GM12873 (cell line): ENCODE results near the gene THAP2.

Experiments
- TF ChIP-seq, protein P1 (sequence below): IDR thresholded peaks from 2 replicates; pipeline ENCODE4 v1.5.1; 2012; ENCODE audit warnings: low read depth, mild to moderate bottlenecking, moderate library complexity, low read length, control low read depth; ENCODE audit not compliant: insufficient read depth; ENCODE audit errors: missing control alignments

The THAP2 gene

DNA sequence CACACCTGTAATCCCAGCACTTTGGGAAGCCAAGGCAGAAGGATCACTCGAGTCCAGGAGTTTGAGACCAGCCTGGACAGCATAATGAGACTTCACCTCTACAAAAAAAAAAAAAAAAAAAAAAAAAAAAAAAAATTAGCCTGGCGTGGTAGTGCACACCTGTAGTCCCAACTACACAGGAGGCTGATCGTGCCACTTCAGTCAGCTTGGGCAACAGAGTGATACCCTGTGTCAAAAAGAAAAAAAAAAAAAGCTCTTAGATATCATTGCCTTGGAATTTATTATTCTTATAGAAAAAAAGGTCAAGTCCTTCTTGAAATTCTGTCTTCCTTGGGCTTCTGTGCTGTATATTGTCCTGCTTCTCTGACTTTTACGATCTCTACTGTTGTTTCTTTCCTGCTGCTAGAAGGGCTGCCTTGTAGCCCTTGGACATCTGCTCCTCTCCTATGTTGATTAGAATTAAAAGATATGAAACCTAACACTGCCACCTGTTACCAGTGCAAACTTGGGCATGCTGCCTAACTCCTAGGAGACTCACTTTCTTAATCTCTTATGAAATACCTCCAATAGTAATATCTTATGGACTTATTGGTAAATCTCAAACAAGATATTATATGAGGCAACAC lies 27.5 kb downstream of the THAP2 start:
- TF ChIP-seq, protein P1, sequence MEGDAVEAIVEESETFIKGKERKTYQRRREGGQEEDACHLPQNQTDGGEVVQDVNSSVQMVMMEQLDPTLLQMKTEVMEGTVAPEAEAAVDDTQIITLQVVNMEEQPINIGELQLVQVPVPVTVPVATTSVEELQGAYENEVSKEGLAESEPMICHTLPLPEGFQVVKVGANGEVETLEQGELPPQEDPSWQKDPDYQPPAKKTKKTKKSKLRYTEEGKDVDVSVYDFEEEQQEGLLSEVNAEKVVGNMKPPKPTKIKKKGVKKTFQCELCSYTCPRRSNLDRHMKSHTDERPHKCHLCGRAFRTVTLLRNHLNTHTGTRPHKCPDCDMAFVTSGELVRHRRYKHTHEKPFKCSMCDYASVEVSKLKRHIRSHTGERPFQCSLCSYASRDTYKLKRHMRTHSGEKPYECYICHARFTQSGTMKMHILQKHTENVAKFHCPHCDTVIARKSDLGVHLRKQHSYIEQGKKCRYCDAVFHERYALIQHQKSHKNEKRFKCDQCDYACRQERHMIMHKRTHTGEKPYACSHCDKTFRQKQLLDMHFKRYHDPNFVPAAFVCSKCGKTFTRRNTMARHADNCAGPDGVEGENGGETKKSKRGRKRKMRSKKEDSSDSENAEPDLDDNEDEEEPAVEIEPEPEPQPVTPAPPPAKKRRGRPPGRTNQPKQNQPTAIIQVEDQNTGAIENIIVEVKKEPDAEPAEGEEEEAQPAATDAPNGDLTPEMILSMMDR: no peak

DNA sequence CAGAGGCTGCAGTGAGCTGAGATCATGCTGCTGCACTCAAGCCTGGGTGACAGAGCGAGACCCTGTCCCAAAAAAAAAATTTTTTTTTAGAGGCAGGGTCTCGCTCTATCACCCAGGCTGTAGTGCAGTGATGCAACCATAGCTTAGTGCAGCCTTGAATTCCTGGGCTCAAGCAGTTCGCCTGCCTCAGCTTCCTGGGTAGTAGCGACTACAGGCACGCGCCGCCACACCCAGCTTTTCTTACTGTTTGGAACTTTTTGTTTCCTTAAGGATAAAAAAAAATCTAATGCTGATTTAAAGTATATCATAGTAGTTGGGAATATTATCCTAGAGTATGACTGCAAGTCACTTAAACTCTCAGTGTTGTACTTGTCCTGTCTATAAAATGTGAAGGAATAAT lies 29.0 kb downstream of the THAP2 start:
- TF ChIP-seq, protein P1: no peak

DNA sequence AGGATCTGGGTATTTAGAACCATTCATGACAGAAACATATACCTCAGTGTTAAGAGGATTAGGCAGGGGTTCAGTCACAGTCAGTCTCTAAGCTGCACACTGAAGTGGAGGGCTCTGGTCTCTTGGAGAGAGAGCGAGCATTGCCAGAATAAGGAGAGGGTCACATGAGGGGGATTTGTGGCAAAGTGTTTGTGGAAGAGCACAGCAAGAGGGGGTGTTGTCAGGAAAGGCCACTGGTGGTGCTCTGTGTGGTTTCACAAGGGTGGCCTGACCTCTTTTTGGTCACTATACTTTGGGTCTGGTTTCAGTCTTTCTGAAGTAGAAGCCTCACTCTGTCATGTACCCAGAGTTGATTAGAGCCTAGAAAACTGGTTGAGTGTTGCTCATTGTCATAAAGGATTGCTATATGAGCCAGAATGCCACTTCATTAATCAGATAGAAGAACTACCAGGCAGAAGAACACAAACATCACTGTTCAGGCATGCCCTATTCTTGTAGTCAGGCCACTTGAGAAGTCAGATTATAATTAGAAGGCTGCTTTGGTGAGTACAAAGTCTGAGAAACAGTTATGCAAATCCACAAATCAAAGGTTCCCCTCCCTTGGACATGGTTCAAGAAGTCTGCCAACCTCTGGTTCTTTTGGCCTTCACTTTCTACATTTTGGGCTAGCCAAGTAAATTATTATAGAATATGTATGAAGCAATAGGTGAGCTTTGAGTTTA lies 30.2 kb downstream of the THAP2 start:
- TF ChIP-seq, protein P1: no peak

DNA sequence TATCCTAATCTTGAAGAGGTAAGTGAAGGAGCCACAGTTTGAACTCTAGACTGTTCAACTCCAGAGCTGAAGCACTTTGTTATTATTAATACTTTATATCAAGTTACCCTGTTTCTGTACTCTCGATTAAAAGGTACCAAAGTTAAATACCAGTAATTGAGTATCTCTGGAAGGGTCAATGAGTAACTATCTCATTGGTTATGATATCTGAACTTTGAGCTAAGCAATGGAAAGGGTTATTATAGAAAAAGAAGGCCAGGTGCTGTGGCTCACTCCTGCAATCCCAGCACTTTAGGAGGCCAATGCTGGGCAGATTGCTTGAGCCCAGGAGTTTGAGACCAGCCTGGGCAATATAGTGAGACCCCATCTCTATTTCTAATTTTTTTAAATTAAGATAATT lies 31.7 kb downstream of the THAP2 start:
- TF ChIP-seq, protein P1: no peak

DNA sequence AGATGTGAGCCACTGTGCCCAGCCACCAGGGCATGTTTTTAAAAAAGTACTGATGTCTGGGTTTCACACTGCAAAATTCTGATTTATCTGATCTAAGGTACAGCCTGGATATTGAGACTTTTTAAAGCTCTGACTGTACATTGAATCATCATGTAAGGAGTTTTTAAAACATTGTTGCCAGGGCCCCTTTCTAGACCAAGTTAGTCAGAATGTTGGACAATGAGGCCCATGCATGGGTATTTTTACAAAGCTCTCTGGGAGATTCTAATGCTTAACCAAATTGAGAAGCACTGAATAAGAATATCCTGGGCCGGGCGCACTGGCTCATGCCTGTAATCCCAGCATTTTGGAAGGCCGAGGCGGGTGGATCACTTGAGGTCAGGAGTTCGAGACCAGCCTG lies 38.5 kb downstream of the THAP2 start:
- TF ChIP-seq, protein P1: no peak

DNA sequence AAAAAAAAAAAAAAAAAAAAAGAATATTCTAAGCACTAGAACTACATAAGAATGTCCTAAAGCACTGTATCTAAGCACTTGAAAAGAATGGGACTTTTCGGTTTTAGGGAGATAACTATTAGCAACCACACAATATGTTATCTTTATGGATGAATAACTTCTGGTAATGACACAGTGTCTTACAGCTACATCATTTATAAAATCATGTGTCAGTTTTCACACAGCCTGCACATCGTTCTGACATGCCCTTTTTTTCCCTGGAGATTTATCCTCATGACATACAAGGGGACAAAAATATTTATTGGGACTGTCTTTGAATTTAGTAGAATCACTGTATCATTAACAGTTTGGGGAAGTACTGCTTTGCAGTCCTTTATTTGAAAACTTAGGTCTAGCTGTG lies 39.1 kb downstream of the THAP2 start:
- TF ChIP-seq, protein P1: no peak

DNA sequence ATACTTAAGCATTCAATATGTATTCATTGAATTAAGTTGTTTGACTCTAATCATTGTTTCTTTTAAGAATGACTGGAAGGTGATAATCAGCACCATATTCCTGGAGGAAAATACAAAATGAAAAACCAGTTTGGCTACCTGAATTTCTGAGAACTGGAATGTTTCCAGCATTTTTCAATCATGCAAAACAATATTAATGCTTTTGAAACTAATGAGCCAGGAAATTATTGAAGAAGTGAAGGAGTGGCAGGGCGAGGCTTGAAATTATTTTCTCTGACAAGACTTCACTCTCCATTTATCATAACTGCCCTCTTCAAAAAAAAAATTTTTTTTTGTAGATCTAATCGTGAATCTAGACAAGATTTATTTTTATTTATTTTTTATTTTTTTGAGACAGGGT lies 40.8 kb downstream of the THAP2 start:
- TF ChIP-seq, protein P1: no peak
